Inflammatory macrophage (primary cell): ENCODE results near the gene CADM3.

Source experiments
- DNase-seq, 2 donors: peaks; one replicate each; pipeline ENCODE4 v3.0.0-alpha.2; 2020 to 2022
- total RNA-seq, 18 experiments: gene quantifications; one replicate each; lab custom pipeline; 2026; ENCODE audit warnings: mixed read lengths in 6 of 18, inconsistent platforms in 2 of 18; lab: John Stamatoyannopoulos, UW

CADM3 gene, protein sequence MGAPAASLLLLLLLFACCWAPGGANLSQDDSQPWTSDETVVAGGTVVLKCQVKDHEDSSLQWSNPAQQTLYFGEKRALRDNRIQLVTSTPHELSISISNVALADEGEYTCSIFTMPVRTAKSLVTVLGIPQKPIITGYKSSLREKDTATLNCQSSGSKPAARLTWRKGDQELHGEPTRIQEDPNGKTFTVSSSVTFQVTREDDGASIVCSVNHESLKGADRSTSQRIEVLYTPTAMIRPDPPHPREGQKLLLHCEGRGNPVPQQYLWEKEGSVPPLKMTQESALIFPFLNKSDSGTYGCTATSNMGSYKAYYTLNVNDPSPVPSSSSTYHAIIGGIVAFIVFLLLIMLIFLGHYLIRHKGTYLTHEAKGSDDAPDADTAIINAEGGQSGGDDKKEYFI
- total RNA-seq, result 0 to 0.41 (median 0) reads per million in 18 experiments

DNA sequence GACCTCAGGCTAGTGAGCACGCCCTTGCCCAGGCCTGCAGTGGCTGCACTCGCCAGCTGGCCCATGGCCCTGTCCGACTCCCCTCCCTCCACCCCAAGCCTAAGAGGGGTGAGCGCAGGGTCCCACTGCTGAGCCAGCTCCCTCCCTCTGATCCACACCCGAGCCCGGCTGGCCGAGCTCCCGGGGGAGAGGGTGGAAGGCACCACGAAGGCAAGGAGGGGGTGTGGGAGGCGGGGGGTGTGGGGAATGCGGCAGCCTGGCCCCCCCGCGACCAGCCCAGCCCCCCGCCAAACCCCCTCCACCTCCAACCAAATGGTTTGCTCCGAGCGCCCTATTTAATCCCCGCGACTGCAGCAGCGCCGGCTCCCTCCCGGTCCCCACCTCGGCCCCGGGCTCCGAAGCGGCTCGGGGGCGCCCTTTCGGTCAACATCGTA is at the start of gene CADM3:
TSS of gene CADM3 (plus strand) at position 362 of the 434 bp plus-strand sequence. CDS start 151 bp downstream, outside the sequence.
- no peak for DNase-seq

GRCh38 chr1:159122005-159122621 is 49.3 kb upstream of the CADM3 start:
- DNase-seq, result no peak

DNA sequence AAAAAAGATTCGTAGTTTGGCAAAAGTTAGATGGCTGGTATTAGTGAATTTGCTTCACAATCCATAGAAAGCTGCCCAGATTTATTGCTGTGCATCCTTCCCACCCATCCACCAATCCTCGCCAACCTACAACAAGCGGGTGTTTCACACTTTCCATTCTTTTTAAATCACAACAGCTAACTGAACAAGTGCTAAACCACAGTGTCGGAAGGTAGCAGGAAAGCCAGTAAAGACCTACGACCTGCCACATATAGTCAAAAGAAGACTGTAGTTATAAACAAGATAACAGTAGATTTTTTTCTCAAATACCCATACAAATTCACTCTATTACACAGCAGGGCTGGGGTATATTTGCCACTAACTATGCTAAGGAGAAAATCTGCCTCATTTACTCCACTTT is 47.8 kb upstream of the CADM3 start:
- no peak for DNase-seq

- DNase-seq, result peak; percentile 67 to 69
Measured at GRCh38 chr1:159132271-159132881, 39.0 kb upstream of the CADM3 start.

GRCh38 chr1:159140474-159140873 is 30.9 kb upstream of the CADM3 start:
- DNase-seq, result no peak

DNA sequence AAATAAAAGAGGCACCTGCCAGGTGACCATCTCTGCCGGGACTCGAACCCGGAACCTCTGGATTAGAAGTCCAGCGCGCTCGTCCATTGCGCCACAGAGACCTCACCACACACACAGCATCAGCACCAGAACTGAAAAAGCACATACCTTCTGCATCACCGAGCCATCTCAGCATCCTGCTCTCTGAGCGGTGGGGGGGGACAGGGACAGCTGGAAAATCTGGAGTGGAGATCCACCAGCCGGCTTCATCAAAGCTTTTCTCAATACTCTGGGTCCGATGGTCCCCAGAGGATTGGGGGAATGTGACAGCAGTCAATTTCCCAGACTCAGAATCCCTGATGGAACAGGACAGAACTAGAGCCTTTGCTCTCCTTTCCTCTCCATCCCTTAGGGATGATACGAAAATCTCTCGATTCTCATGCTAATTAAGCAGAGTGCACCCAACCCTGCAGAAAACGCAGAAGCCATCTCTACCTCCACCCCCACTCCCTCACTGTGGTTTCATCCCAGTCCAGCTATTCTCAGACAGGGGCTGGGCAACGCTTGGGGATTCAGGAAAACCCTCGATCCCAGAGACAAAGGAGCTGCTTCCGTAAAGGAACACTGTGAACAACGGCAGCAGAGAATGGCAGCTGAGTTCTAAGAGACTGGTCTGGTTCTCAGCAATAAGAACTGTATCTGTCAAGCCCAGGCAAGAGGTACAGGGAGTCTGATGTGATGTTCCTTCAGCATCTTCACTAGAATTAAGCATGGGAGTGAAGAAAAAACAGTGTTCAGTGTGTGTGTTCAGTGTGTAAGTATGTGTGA is 29.6 kb upstream of the CADM3 start:
- no peak for DNase-seq

GRCh38 chr1:159142391-159142663 is 29.1 kb upstream of the CADM3 start:
- DNase-seq, result no peak

DNA sequence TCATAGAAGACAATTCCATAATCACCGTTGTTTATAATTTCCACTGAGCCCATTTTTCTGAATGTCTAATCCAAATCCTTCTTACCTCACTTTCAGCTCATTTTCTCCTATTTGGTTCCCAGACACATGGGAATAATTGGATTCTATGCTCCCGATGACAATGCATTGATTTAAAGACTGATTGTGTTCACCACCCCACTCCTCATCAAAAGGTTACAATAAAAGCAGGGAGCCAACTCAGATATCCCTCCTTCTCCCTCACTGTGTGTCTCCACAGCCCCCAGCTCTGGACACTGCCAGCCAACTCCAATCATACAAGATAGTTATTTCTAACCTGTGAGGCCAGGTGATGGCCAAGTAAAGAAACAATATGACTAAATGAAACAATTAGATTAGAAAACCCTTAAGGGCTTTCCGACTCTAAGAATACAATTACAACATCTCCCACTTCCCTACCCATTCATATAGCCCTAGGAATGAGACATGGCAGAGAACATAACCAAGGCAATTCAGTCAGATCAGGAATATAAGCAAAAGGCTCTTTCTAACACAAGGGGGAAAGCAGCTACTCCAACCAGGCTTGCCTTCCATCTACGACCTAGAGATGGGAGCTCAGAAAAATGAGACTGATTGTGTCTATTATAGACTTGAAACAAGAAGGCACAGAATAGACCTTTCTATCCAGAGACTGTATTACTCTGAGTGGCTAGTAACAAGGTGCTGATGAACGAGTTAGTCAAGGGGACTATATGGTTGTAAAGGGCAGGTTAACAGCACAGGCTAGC is 28.5 kb upstream of the CADM3 start:
- no peak for DNase-seq

DNA sequence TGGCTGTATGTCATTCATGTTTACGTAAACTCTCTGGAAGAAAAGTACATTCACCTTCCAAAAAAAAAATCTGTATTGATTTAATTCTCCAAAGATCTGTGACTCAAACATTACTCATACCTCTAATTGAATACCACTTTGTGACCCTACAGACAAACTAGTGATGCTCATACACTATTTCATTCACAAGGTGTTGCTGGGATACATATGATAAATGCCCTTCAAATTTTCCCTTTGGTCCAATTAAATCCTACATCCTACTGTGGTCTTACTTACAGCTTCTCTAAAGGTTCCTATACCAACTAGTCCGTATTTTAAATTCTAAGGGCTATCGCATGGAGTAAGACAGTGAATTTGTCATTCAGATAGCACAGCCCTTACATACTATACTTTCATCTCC is 26.8 kb upstream of the CADM3 start:
- DNase-seq, result no peak

DNA sequence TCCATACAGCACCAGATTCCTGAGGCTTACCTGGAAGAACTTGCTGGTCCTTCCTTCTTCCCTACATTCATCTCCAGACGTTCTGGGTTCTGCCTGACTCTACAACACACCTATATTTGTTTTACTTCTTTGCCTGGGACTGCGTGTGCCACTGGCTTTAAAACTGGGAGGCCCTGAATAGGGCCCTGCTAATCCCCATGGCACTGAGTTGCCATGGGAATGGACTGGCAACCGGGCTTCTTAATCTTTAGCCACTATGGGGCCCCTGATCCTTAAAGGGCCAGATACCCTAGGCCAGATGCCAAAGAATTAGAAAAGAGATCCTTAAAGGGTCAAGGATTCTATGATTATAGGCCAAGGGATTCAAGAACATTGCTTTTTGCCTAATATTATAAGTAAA is 24.4 kb upstream of the CADM3 start:
- peak in 1 of 2 donors; percentile 0 for DNase-seq

GRCh38 chr1:159152031-159152430 is 19.4 kb upstream of the CADM3 start:
- DNase-seq, result peak; percentile 18 to 48

- DNase-seq, result peak; percentile 79 to 82
Measured at GRCh38 chr1:159161001-159161718, 10.3 kb upstream of the CADM3 start.

DNA sequence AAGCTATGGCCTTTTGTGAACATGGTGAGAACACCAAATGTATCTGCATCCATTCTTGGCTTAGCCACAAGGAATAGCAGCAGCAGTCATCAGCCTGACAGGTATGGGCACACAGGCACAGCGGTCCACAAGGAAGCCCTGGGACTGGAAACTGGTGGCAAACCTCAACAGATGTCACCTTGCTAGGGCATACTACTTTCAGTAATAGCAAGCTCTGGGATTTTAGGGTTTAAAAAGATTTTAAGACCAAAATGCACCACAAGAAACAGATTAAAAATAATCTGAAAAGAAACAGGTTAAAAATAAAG is 9.7 kb upstream of the CADM3 start:
- DNase-seq, result no peak

DNA sequence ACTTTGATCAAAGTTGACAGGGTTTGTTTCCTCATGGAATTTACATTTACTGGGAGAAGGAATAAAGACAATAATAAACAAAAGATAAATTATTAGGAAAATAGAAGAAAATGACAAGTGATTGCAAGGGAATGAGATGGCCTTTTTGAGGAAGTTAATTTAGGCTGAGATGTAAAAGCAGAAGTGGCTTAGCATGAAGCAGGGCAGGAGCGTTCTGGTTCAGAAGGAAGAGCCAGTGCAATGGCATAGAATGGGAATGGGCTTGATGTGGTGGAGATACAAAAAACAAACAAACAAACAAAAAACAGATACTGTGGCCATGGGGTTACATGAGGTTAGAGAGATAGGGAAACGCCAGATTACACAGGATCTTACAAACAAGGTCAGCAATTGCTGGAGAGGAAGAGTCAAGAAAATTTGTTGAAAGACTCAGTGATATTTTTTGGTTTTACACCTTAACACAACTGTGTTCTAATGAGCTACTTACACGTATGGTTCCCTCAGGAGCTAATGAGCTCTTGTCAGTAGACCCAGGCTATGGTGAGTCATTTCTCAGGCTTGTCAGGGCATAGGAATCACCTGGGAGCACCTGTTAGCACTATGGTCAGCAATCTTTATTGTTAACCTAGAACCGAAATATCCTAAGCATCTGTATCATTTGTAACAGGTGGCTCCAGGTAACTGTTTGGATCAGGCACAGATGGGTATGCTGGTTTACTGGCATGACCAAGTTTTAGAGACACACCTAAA is 8.7 kb upstream of the CADM3 start:
- DNase-seq, result peak; percentile 32 to 47

DNA sequence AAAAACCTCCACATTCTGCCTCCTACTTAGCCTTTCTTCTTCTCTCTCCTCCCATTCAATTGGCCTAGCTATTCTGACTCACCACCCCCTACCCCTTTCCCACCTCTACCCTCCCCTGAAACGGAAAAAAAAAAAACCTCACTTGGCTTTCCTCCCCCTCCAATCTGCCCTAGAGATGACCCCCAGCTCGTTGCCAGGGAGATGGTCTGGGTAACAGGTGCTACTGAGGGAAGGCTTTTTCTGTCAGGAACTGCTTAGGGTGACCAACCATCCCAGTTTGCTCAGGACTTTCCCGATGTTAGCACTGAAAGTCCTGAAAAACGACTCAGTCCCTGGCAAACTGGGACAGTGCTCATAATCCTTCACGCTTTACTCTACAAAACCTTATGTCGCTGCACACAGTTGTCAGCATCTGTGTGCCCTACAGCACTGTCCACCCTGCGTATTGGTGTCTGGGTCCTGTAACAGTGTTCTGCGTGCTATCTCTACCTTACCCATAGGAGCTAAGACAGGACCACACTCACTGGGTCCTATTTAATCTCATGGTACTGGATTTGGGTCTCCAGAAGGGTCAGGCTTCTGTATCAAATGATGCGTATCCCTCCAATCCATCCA is 7.7 kb upstream of the CADM3 start:
- no peak for DNase-seq

DNA sequence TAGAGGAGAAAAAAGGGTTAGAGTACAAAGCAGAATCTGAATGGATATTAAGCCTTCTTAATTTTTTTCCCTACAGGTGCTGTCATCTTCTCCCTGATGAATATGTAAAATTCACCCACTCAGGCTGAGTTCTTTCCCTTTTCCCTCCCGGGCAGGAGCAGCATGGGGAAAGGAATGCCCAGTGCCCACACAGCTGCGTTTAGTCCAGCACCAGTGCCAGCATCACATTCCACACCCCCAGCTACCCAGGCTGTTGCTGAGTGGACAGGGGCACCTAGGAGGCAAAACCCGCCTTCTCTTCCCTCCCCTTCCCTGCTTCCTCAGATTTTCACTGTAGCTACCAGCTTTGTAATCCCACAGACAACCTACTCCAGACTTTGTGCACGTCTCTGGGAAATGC is 3.4 kb upstream of the CADM3 start:
- DNase-seq, result no peak

DNA sequence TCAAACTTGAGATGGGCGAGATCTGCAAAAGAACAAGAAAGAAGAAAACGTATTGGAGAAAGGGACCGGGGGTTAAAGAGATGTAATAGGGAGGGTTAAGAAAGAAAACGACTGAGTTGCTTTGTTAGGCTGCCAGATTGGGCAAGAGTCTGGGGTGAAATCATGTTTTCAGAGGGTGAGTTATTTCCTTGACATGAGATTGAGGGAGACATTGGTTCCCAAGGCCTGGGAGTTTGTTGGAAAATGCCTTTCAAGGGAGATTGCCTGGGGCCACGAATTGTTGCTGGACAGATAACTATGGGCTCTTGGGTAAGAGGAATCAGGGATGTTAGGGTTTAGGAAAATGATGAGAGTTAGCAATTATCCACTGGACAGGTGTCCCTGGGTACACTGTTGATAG is 776 bp upstream of the CADM3 start:
- no peak for DNase-seq

- no peak for DNase-seq
Measured at GRCh38 chr1:159171688-159172501, 480 bp downstream of the CADM3 start.

GRCh38 chr1:159172614-159173291 is 1.3 kb downstream of the CADM3 start:
- no peak for DNase-seq
